H9 (cell line): ENCODE results near the gene TESK1. TPM values are rescaled to one million over a fixed set of nuclear protein-coding genes. Genes with fewer than 3 reads are reported as not detected.

ENCODE experiments used
- DNase-seq: peaks from one replicate; pipeline ENCODE4 v3.0.0-alpha.2; 2017
- H2AFZ ChIP-seq: one replicate; pipeline ENCODE4 v1.6.1; 2013; ENCODE audit warnings: mild to moderate bottlenecking, low read length, control low read depth, moderate library complexity
- H2AK5ac ChIP-seq: 2 replicates; pipeline ENCODE4 v1.6.1; 2013; ENCODE audit warnings: low read length, control low read depth, mixed read lengths; ENCODE audit not compliant: insufficient read length
- H2BK120ac ChIP-seq: one replicate; pipeline ENCODE4 v1.6.1; 2013; ENCODE audit warnings: low read depth, mild to moderate bottlenecking, low read length, control low read depth, inconsistent platforms; ENCODE audit not compliant: poor library complexity, severe bottlenecking
- H2BK12ac ChIP-seq: 2 replicates; pipeline ENCODE4 v1.6.1; 2013; ENCODE audit warnings: low read length, control low read depth, mixed read lengths, low read depth; ENCODE audit not compliant: insufficient read length
- H2BK15ac ChIP-seq: 2 replicates; pipeline ENCODE4 v1.6.1; 2013; ENCODE audit warnings: low read depth, low read length, control low read depth
- H2BK20ac ChIP-seq: one replicate; pipeline ENCODE4 v1.6.1; 2013; ENCODE audit warnings: low read depth, mild to moderate bottlenecking, low read length, control low read depth, inconsistent platforms; ENCODE audit not compliant: poor library complexity, severe bottlenecking
- H2BK5ac ChIP-seq: 2 replicates; pipeline ENCODE4 v1.6.1; 2013; ENCODE audit warnings: low read length, control low read depth, mixed read lengths; ENCODE audit not compliant: insufficient read length
- H3K14ac ChIP-seq: 2 replicates; pipeline ENCODE4 v1.6.1; 2013; ENCODE audit warnings: low read length, control low read depth; ENCODE audit not compliant: insufficient read depth
- H3K18ac ChIP-seq: 2 replicates; pipeline ENCODE4 v1.6.1; 2013; ENCODE audit warnings: low read depth, mild to moderate bottlenecking, mixed read lengths, low read length, control low read depth; ENCODE audit not compliant: insufficient read length
- H3K23ac ChIP-seq: 2 replicates; pipeline ENCODE4 v1.6.1; 2013; ENCODE audit warnings: low read length, control low read depth, mixed read lengths, low read depth; ENCODE audit not compliant: insufficient read length
- H3K23me2 ChIP-seq: 2 replicates; pipeline ENCODE4 v1.6.1; 2013; ENCODE audit warnings: low read depth, mild to moderate bottlenecking, mixed read lengths, low read length, control low read depth; ENCODE audit not compliant: insufficient read length, poor library complexity, severe bottlenecking
- H3K27ac ChIP-seq: 2 replicates; pipeline ENCODE4 v1.5.1; 2013; ENCODE audit warnings: low read length, control low read depth, mixed read lengths, low read depth; ENCODE audit not compliant: insufficient read length
- H3K27me3 ChIP-seq: 2 replicates; pipeline ENCODE4 v1.6.1; 2013; ENCODE audit warnings: low read length, control low read depth, inconsistent platforms; ENCODE audit not compliant: insufficient read depth
- H3K4ac ChIP-seq: 2 replicates; pipeline ENCODE4 v1.6.1; 2013; ENCODE audit warnings: low read depth, mild to moderate bottlenecking, control low read depth, inconsistent platforms, low read length, moderate library complexity
- H3K4me1 ChIP-seq: 2 replicates; pipeline ENCODE4 v1.6.1; 2013; ENCODE audit warnings: low read length, control low read depth, inconsistent platforms; ENCODE audit not compliant: insufficient read depth
- H3K4me2 ChIP-seq: 2 replicates; pipeline ENCODE4 v1.6.1; 2013; ENCODE audit warnings: low read length, control low read depth, mixed read lengths; ENCODE audit not compliant: insufficient read length, insufficient read depth
- H3K56ac ChIP-seq: 2 replicates; pipeline ENCODE4 v1.6.1; 2013; ENCODE audit warnings: low read depth, mild to moderate bottlenecking, mixed read lengths, low read length, control low read depth; ENCODE audit not compliant: insufficient read length
- H3K79me1 ChIP-seq: 2 replicates; pipeline ENCODE4 v1.6.1; 2013; ENCODE audit warnings: low read depth, mild to moderate bottlenecking, moderate library complexity, low read length, control low read depth, inconsistent platforms; ENCODE audit not compliant: insufficient read depth, poor library complexity, severe bottlenecking
- H3K79me2 ChIP-seq: 2 replicates; pipeline ENCODE4 v1.6.1; 2013; ENCODE audit warnings: low read length, control low read depth, inconsistent platforms; ENCODE audit not compliant: insufficient read depth
- H3K9ac ChIP-seq: 2 replicates; pipeline ENCODE4 v1.6.1; 2013; ENCODE audit warnings: low read length, control low read depth, mixed read lengths; ENCODE audit not compliant: insufficient read length; ENCODE audit errors: extremely low read depth
- H3K9me3 ChIP-seq: one replicate; pipeline ENCODE4 v1.6.1; 2013; ENCODE audit warnings: low read depth, low read length, inconsistent platforms; ENCODE audit not compliant: control insufficient read depth
- H3T11ph ChIP-seq: one replicate; pipeline ENCODE4 v1.6.1; 2013; ENCODE audit warnings: mild to moderate bottlenecking, low read length, control low read depth, inconsistent platforms
- H4K20me1 ChIP-seq: one replicate; pipeline ENCODE4 v1.6.1; 2013; ENCODE audit not compliant: control insufficient read depth, insufficient read length, insufficient read depth
- H4K5ac ChIP-seq: 2 replicates; pipeline ENCODE4 v1.6.1; 2013; ENCODE audit warnings: low read depth, mild to moderate bottlenecking, mixed read lengths, low read length, control low read depth; ENCODE audit not compliant: insufficient read length
- H4K8ac ChIP-seq: replicated peaks from 2 replicates; pipeline ENCODE4 v1.6.1; 2013; ENCODE audit warnings: low read length, control low read depth, mixed read lengths, low read depth; ENCODE audit not compliant: insufficient read length
- H4K91ac ChIP-seq: 2 replicates; pipeline ENCODE4 v1.6.1; 2013; ENCODE audit warnings: low read depth, mild to moderate bottlenecking, moderate library complexity, mixed read lengths, low read length, control low read depth; ENCODE audit not compliant: insufficient read length
- H3K27ac Mint-ChIP-seq, 3 experiments: 2 replicates in 2 of 3; 3 replicates in 1 of 3; pipeline ENCODE4 v1.8.0; 2020 to 2021; ENCODE audit warnings: mixed read lengths in 3 of 3, mild to moderate bottlenecking in 1 of 3, moderate library complexity in 1 of 3
- H3K27me3 Mint-ChIP-seq: 2 replicates; pipeline ENCODE4 v1.8.0; 2021; ENCODE audit warnings: low read depth, mild to moderate bottlenecking, moderate library complexity, mixed read lengths
- H3K36me3 Mint-ChIP-seq, 3 experiments: 2 replicates in 2 of 3; 3 replicates in 1 of 3; pipeline ENCODE4 v1.8.0; 2020 to 2021; ENCODE audit warnings: low read depth in 3 of 3, mixed read lengths in 3 of 3; ENCODE audit not compliant: insufficient read depth in 1 of 3
- H3K4me1 Mint-ChIP-seq, 2 experiments: 2 replicates each; pipeline ENCODE4 v1.8.0; 2020; ENCODE audit warnings: mixed read lengths in 2 of 2
- H3K4me3 Mint-ChIP-seq, 2 experiments: 2 replicates in 1 of 2; 3 replicates in 1 of 2; pipeline ENCODE4 v1.8.0; 2020 to 2021; ENCODE audit warnings: mild to moderate bottlenecking in 2 of 2, mixed read lengths in 2 of 2, moderate library complexity in 1 of 2
- H3K9me3 Mint-ChIP-seq, 2 experiments: 2 replicates in 1 of 2; 3 replicates in 1 of 2; pipeline ENCODE4 v1.8.0; 2020; ENCODE audit warnings: mild to moderate bottlenecking in 2 of 2, mixed read lengths in 2 of 2, moderate library complexity in 1 of 2
- WGBS: extraction: QIAGEN DNeasy Blood & Tissue Kit; methylation state at CpG from one replicate; pipeline ENCODE4 v1.1.7; 2013; ENCODE audit warnings: missing lambda C conversion rate, low lambda C conversion rate, mixed read lengths; ENCODE audit not compliant: insufficient read length; ENCODE audit errors: extremely low coverage; 5-methylcytosine and 5-hydroxymethylcytosine counted together
- total RNA-seq: library from RNA; stranded (reverse); gene quantifications from 2 replicates; pipeline ENCODE4 v1.2.1, GENCODE V29; 2021
- TF ChIP-seq, protein P1 (sequence below): fragments of 200-600 bp; sonication (generic); conservative IDR thresholded peaks from 3 replicates; pipeline ENCODE4 v1.8.0; 2021; ENCODE audit warnings: antibody characterized with exemption, mild to moderate bottlenecking

The TESK1 gene
- total RNA-seq, 1 experiment from 2014 or later, result 28.6 TPM

DNA sequence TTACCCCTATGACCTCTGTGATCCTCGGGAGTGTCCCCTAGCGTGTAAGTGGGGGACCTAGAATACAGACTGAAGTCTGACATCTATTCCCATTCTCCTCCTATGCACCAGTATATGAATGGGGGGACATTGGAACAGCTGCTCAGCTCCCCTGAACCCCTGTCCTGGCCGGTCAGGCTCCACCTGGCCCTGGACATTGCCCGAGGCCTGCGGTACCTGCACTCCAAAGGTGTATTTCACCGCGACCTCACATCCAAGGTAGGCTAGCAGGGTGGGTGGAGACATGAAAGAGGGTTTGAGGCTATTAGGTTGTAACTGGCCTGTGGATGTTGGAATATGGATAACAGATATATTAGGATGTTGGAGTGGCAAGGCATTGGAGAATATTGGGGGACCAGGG is 1.7 kb downstream of the TESK1 start:
- no peak overlapping the region for H2BK15ac ChIP-seq
- H3K4me1 ChIP-seq, result no peaks in the 10 kb centered on the region; the same call in 1 of the 2 replicates
- peaks cover 15% of the 10 kb centered on the region for H3K23me2 ChIP-seq
- no peak overlapping the region for H2BK20ac ChIP-seq
- H4K91ac ChIP-seq, result no peak overlapping the region
- no peaks in the 10 kb centered on the region for H3K9me3 ChIP-seq
- H3K23ac ChIP-seq, result no peak overlapping the region
- H3K14ac ChIP-seq, result no peak overlapping the region
- no peak overlapping the region for H3K4me2 ChIP-seq
- H2BK120ac ChIP-seq, result no peak overlapping the region
- H2AFZ ChIP-seq, result no peak overlapping the region
- H4K5ac ChIP-seq, result no peak overlapping the region
- no peak overlapping the region for H3K27ac ChIP-seq
- WGBS, result no CpG with 5 or more reads among the region's 7 CpGs
- DNase-seq, result no peak
- H3K79me1 ChIP-seq, result no peaks in the 10 kb centered on the region
- no peak overlapping the region for H2AK5ac ChIP-seq
- Mint-ChIP-seq H3K27me3 (peaks cover 3% of the 10 kb centered on the region; the same call in 1 of the 2 replicates), H3K4me1 (peaks cover 14 to 23% of the 10 kb centered on the region in 2 experiments), H3K27ac (no peak overlapping the region; a peak in 1 of 7 replicates), H3K9me3 (no peaks in the 10 kb centered on the region; a peak in 1 of 5 replicates), H3K36me3 (peaks cover 9 to 25% (median 21%) of the 10 kb centered on the region in 3 experiments; a peak in 6 of 7 replicates), H3K4me3 (peak overlapping the region in 1 of 2 experiments; percentile 35; a peak in 4 of 5 replicates)
- no peak overlapping the region for H3T11ph ChIP-seq
- H3K18ac ChIP-seq, result no peak overlapping the region
- no peaks in the 10 kb centered on the region for H3K27me3 ChIP-seq
- no peak overlapping the region for H2BK5ac ChIP-seq
- no peak overlapping the region for H3K56ac ChIP-seq
- TF ChIP-seq, protein P1, sequence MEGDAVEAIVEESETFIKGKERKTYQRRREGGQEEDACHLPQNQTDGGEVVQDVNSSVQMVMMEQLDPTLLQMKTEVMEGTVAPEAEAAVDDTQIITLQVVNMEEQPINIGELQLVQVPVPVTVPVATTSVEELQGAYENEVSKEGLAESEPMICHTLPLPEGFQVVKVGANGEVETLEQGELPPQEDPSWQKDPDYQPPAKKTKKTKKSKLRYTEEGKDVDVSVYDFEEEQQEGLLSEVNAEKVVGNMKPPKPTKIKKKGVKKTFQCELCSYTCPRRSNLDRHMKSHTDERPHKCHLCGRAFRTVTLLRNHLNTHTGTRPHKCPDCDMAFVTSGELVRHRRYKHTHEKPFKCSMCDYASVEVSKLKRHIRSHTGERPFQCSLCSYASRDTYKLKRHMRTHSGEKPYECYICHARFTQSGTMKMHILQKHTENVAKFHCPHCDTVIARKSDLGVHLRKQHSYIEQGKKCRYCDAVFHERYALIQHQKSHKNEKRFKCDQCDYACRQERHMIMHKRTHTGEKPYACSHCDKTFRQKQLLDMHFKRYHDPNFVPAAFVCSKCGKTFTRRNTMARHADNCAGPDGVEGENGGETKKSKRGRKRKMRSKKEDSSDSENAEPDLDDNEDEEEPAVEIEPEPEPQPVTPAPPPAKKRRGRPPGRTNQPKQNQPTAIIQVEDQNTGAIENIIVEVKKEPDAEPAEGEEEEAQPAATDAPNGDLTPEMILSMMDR, result no peak
- H3K79me2 ChIP-seq, result no peaks in the 10 kb centered on the region
- H3K4ac ChIP-seq, result no peak overlapping the region
- H3K9ac ChIP-seq, result no peak overlapping the region
- no peak overlapping the region for H4K8ac ChIP-seq
- no peak overlapping the region for H2BK12ac ChIP-seq
- no peaks in the 10 kb centered on the region for H4K20me1 ChIP-seq
